ENCODE measurements around the gene PCSK4. TPM values are rescaled to one million over a fixed set of nuclear protein-coding genes. Genes with fewer than 3 reads are reported as not detected.

Gene PCSK4
- total and polyA plus RNA-seq, 2 of the 4 experiments (the other 2 are of a cell fraction) = 0.72 to 1.7 TPM

GRCh38 chr19:1472231-1473084 lies 17.7 kb downstream of the PCSK4 start:
- Histone ChIP-seq H3K79me1 (ENCODE audit: low read depth in 1 of 2, low read length in 2 of 2) (peaks cover 3 to 43% of the 10 kb centered on the region in 2 experiments), H3K27ac (ENCODE audit: insufficient read depth, low read length) (no peak overlapping the region), H3K9ac (ENCODE audit: low read depth, low read length) (no peak overlapping the region), H3K4ac (ENCODE audit: low read depth, low read length) (no peak overlapping the region), H3K36me3 (ENCODE audit: control insufficient read depth, insufficient read depth, low read length) (peaks cover 8% of the 10 kb centered on the region), H2AK5ac (ENCODE audit: low read depth, low read length) (no peak overlapping the region), H4K20me1 (ENCODE audit: insufficient read depth, low read length) (peaks cover 78% of the 10 kb centered on the region), H2BK5ac (ENCODE audit: low read depth, low read length, poor library complexity, severe bottlenecking) (no peak overlapping the region), H2BK120ac (ENCODE audit: low read depth, low read length) (no peak overlapping the region), H3K27me3 (ENCODE audit: control insufficient read depth, insufficient read depth, low read length) (peaks cover 50% of the 10 kb centered on the region), H2AK9ac (replicated peaks; ENCODE audit: low read depth, low read length, poor library complexity) (no peak overlapping the region), H2AFZ (replicated peaks; ENCODE audit: low read length, poor library complexity) (no peak overlapping the region), H3K18ac (ENCODE audit: low read depth, low read length) (no peak overlapping the region), H3K4me3 (ENCODE audit: insufficient read depth, low read depth, low read length) (no peak overlapping the region), H2BK15ac (ENCODE audit: low read depth, low read length) (no peak overlapping the region), H2BK20ac (ENCODE audit: low read depth, low read length) (no peak overlapping the region), H3K56ac (ENCODE audit: extremely low read depth, insufficient read depth, low read length) (no peak overlapping the region), H3K9me1 (ENCODE audit: insufficient read depth, low read length) (0 out of 2 replicates have a peak, but pooled peaks cover 3% of the 10 kb centered on the region), H4K5ac (ENCODE audit: low read depth, low read length) (no peak overlapping the region), H4K91ac (ENCODE audit: insufficient read depth, low read depth, low read length) (no peak overlapping the region), H3K4me2 (ENCODE audit: low read depth, low read length) (no peak overlapping the region), H3K9me3 (ENCODE audit: control insufficient read depth, insufficient read depth, low read length) (no peaks in the 10 kb centered on the region; the same call in 1 of the 2 replicates), H3K4me1 (ENCODE audit: control insufficient read depth, insufficient read depth, low read length) (peaks cover 21% of the 10 kb centered on the region), H3K14ac (replicated peaks; ENCODE audit: low read depth, low read length) (no peak overlapping the region), H3K23ac (ENCODE audit: low read depth, low read length) (no peak overlapping the region), H4K8ac (ENCODE audit: low read depth in 2 of 2, low read length in 2 of 2) (no peak overlapping the region)
- dilution Hi-C loops (cut with HindIII; ENCODE audit: low sequenced_read_pairs, unreplicated experiment) = no loop called here
- ATAC-seq (ENCODE audit: low read depth) = no peak
- BruUV-seq (replicated peaks) = no TSS peak
- WGBS, 2 experiments (ENCODE audit: extremely low coverage in 2 of 2, insufficient read length in 1 of 2) = 49% methylated on average over 8 of the region's 44 CpGs; no CpG with 5 or more reads in 1 of the 2 experiments
- in situ Hi-C loops (cut with MboI; ENCODE audit: low sequenced_read_pairs) = no loop called here
- ChIA-PET CTCF (interaction anchor here (0.6 kb wide), 2 partner anchors 18 to 981 kb away, joined by 4 read pairs; no protein-coding TSS in a partner anchor), POLR2A (ENCODE audit: unreplicated experiment) (interaction anchor here (0.5 to 0.6 kb wide), 2 partner anchors 118 to 164 kb away, joined by 3 to 8 read pairs; no protein-coding TSS in a partner anchor)
- intact Hi-C loops (cut with micrococcal nuclease) = no loop called here
- no peak for DNase-seq
- TF ChIP-seq MAZ (IDR thresholded peaks at IDR 0.05; ENCODE audit: borderline replicate concordance, low read depth, low read length) (no peak), ELK1 (IDR thresholded peaks at IDR 0.05; ENCODE audit: borderline replicate concordance, low read depth, low read length) (no peak), CEBPB (IDR thresholded peaks at IDR 0.05; ENCODE audit: low read depth, low read length) (no peak), CTCF (conservative IDR thresholded peaks at IDR 0.05; ENCODE audit: low read depth, low read length) (no peak), USF2 (IDR thresholded peaks at IDR 0.05; ENCODE audit: low read depth, low read length) (no peak), MAFK (IDR thresholded peaks at IDR 0.05; ENCODE audit: low read depth, low read length) (no peak), RAD21 (IDR thresholded peaks at IDR 0.05; ENCODE audit: low read length) (no peak), CHD1 (IDR thresholded peaks at IDR 0.05; ENCODE audit: low read depth, low read length) (no peak), MXI1 (IDR thresholded peaks at IDR 0.05; ENCODE audit: borderline replicate concordance, low read depth, low read length) (no peak), SMC3 (IDR thresholded peaks at IDR 0.05; ENCODE audit: low read depth, low read length) (no peak), FOS (IDR thresholded peaks at IDR 0.05; ENCODE audit: low read depth, low read length) (no peak), NFE2L2 (IDR thresholded peaks at IDR 0.05; ENCODE audit: low read depth, low read length) (no peak), BHLHE40 (IDR thresholded peaks at IDR 0.05; ENCODE audit: low read depth, low read length) (no peak), RFX5 (IDR thresholded peaks at IDR 0.05; ENCODE audit: low read depth, low read length) (no peak)

Measured in IMR-90 (cell line).